GM23248 (cell line): ENCODE results near the gene SRCIN1.

ENCODE experiments used
- EZH2 ChIP-seq: fragments of 200-600 bp; sonication (generic); IDR thresholded peaks from 2 replicates; pipeline ENCODE4 v1.6.1; 2018; ENCODE audit warnings: antibody characterized with exemption, mild to moderate bottlenecking; ENCODE audit not compliant: insufficient read depth, poor library complexity, severe bottlenecking
- EZH2phosphoT487 ChIP-seq: fragments of 200-600 bp; sonication (generic); IDR thresholded peaks from 2 replicates; pipeline ENCODE4 v1.6.1; 2018; ENCODE audit warnings: antibody characterized with exemption, moderate library complexity, mild to moderate bottlenecking, low read depth; ENCODE audit not compliant: insufficient read depth

DNA sequence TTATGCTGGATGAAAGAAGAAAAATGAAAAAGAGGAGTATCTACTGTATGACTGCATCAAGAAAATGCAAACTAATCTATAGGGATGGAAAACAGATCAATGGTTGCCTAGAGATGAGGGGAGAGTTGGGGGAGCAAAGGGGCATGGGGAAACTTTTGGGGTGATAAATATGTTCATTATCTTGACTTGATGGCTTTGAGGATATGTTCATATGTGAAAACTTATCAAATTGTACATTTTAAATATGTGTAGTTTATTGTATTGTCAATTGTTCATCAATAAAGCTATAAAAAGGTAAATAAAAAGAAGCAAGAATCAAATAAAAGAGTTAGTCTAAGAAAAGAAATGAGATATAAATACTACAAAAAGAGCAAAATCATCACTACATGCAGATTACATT, 19.7 kb upstream of the SRCIN1 start:
- no peak for TF ChIP-seq EZH2
- TF ChIP-seq EZH2phosphoT487 = no peak
